SU-DHL-6 (cell line): Measurements from ENCODE around the gene PHOSPHO2.

Experiments used
- H2AFZ ChIP-seq: fragments of 200-600 bp; sonication (generic); 2 replicates; pipeline ENCODE4 v1.6.1; 2014; ENCODE audit warnings: low read depth, mild to moderate bottlenecking, moderate library complexity, mixed read lengths, antibody characterized with exemption, low read length; ENCODE audit not compliant: severe bottlenecking
- H3F3A ChIP-seq: fragments of 200-600 bp; shearing (Covaris generic); 2 replicates; pipeline ENCODE4 v1.6.0; 2016; ENCODE audit warnings: antibody characterized with exemption, mild to moderate bottlenecking; ENCODE audit not compliant: insufficient read depth
- H3K27ac ChIP-seq: fragments of 200-600 bp; sonication (generic); 2 replicates; pipeline ENCODE4 v1.5.1; 2016; ENCODE audit warnings: low read depth, mild to moderate bottlenecking, low read length, moderate library complexity, mixed read lengths
- H3K27me3 ChIP-seq: fragments of 200-600 bp; sonication (generic), shearing (Covaris generic); 2 replicates; pipeline ENCODE4 v1.6.0; 2014; ENCODE audit warnings: mild to moderate bottlenecking, low read length
- H3K36me3 ChIP-seq: fragments of 200-600 bp; sonication (generic); 2 replicates; pipeline ENCODE4 v1.6.1; 2014; ENCODE audit warnings: mild to moderate bottlenecking, low read length, mixed read lengths
- H3K4me2 ChIP-seq: fragments of 300-600, 200-600 bp; shearing (Covaris generic), sonication (generic); 2 replicates; pipeline ENCODE4 v1.6.0; 2014; ENCODE audit warnings: low read length, low read depth, mild to moderate bottlenecking; ENCODE audit not compliant: poor library complexity, severe bottlenecking
- H3K4me3 ChIP-seq: fragments of 200-600 bp; sonication (generic); 2 replicates; pipeline ENCODE4 v1.5.1; 2014; ENCODE audit warnings: antibody characterized with exemption, low read length, mild to moderate bottlenecking, mixed read lengths; ENCODE audit not compliant: insufficient read depth, poor library complexity, severe bottlenecking
- H3K79me2 ChIP-seq: fragments of 200-600 bp; sonication (generic); 2 replicates; pipeline ENCODE4 v1.6.1; 2014; ENCODE audit warnings: mild to moderate bottlenecking, low read length, moderate library complexity; ENCODE audit not compliant: insufficient read depth
- H3K9ac ChIP-seq: fragments of 200-600 bp; sonication (generic); 2 replicates; pipeline ENCODE4 v1.7.0; 2014; ENCODE audit warnings: mild to moderate bottlenecking, low read length
- H3K9me2 ChIP-seq: fragments of 200-600 bp; sonication (generic); replicated peaks from 2 replicates; pipeline ENCODE4 v1.6.1; 2014; ENCODE audit warnings: low read length; ENCODE audit not compliant: insufficient read depth
- H3K9me3 ChIP-seq: fragments of 200-600 bp; sonication (generic); 2 replicates; pipeline ENCODE4 v1.6.1; 2014; ENCODE audit warnings: low read length, mixed read lengths; ENCODE audit not compliant: insufficient read depth
- H4K20me1 ChIP-seq: fragments of 200-600 bp; sonication (generic); 2 replicates; pipeline ENCODE4 v1.6.1; 2014; ENCODE audit warnings: low read depth, mild to moderate bottlenecking, antibody characterized with exemption, low read length, moderate library complexity, mixed read lengths
- EZH2phosphoT487 ChIP-seq: fragments of 200-600 bp; sonication (generic), shearing (Covaris generic); conservative IDR thresholded peaks from 2 replicates; pipeline ENCODE4 v1.6.1; 2018; ENCODE audit warnings: mild to moderate bottlenecking, antibody characterized with exemption, low read length, moderate library complexity, mixed read lengths
- TF ChIP-seq, protein P1 (sequence below): fragments of 200-600 bp; sonication (generic); IDR thresholded peaks from one replicate; pipeline ENCODE4 v1.5.1; 2017; ENCODE audit warnings: antibody characterized with exemption, mild to moderate bottlenecking, low read length, moderate library complexity; ENCODE audit not compliant: insufficient read depth, poor library complexity, severe bottlenecking

Gene PHOSPHO2

DNA sequence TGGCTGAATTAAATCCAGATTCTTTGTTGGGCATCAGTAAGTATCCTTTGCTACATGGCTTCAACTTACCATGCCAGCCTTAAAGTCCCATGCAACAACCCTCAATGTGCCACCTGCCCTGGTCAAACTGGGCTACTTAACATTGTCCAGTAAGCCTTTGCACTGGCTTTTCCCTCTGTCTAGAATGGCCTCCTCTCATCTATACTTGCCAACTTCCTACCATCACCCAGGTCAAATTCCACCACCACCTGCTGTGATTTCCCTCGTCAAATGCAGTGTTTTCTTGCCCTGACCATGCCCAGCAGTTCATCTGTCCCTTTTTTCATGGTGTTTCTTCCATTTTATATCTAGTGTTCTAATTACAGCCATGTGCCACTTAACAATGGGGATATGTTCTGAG lies 45.1 kb downstream of the PHOSPHO2 start:
- Histone ChIP-seq H3K9me3 (no peaks in the 10 kb centered on the region), H2AFZ (no peak overlapping the region), H3K27ac (no peak overlapping the region), H3K36me3 (peaks cover 12% of the 10 kb centered on the region; the same call in 1 of the 2 replicates), H3K9me2 (no peaks in the 10 kb centered on the region), H4K20me1 (no peaks in the 10 kb centered on the region), H3K4me3 (no peak overlapping the region), H3K4me2 (no peak overlapping the region), H3K79me2 (peaks cover 36% of the 10 kb centered on the region), H3F3A (peaks cover 5% of the 10 kb centered on the region; the same call in 1 of the 2 replicates), H3K9ac (no peak overlapping the region), H3K27me3 (no peaks in the 10 kb centered on the region)
- TF ChIP-seq, protein P1, sequence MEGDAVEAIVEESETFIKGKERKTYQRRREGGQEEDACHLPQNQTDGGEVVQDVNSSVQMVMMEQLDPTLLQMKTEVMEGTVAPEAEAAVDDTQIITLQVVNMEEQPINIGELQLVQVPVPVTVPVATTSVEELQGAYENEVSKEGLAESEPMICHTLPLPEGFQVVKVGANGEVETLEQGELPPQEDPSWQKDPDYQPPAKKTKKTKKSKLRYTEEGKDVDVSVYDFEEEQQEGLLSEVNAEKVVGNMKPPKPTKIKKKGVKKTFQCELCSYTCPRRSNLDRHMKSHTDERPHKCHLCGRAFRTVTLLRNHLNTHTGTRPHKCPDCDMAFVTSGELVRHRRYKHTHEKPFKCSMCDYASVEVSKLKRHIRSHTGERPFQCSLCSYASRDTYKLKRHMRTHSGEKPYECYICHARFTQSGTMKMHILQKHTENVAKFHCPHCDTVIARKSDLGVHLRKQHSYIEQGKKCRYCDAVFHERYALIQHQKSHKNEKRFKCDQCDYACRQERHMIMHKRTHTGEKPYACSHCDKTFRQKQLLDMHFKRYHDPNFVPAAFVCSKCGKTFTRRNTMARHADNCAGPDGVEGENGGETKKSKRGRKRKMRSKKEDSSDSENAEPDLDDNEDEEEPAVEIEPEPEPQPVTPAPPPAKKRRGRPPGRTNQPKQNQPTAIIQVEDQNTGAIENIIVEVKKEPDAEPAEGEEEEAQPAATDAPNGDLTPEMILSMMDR: no peak
- no peak for TF ChIP-seq EZH2phosphoT487

DNA sequence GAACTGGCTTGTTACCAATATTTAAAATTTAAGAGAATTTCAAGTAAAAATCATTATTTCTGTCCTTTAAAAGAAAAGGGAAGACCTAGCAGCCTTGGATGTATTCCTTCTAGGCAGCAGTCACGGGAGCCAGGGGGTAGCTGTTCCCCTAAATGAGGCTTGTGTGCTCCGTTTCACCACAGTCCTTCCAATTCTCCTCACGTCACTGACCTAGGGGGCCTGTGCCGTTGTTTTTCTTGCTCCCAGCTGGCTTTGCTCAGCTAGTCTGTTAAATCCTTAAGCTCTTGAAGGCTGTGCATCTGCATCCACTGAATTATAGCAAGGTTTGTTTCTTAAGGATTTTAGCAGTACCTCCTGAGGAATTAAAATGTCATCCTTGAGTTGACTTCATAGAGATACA lies 49.3 kb downstream of the PHOSPHO2 start:
- Histone ChIP-seq H3K4me3 (no peak overlapping the region), H3K9me3 (no peaks in the 10 kb centered on the region), H3K27me3 (no peaks in the 10 kb centered on the region), H3F3A (no peaks in the 10 kb centered on the region), H3K36me3 (peaks cover 12% of the 10 kb centered on the region; the same call in 1 of the 2 replicates), H4K20me1 (no peaks in the 10 kb centered on the region), H3K4me2 (no peak overlapping the region), H3K9me2 (no peaks in the 10 kb centered on the region), H3K9ac (no peak overlapping the region), H3K79me2 (peaks cover 7% of the 10 kb centered on the region; the same call in 1 of the 2 replicates), H2AFZ (no peak overlapping the region), H3K27ac (no peak overlapping the region)
- no peak for TF ChIP-seq EZH2phosphoT487
- TF ChIP-seq, protein P1: no peak

DNA sequence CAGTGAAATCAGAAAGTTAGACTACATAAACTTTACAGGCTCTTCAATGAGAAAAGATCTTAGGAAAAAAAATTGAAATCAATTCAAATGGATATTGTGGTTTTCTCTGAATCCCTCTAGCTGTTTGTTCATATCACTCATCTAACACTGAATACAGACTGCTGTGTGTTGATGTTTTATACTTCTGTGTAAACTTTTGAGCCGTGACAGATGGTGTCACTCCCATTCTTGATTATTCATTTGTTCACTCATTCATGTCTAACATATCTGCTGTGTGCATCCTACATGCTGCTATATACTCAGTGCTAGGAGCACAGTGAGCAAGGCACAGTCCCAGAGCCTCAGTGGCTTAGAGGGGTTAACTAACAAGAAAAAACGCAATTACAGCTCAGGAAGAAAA lies 52.0 kb downstream of the PHOSPHO2 start:
- Histone ChIP-seq H3K9me2 (no peaks in the 10 kb centered on the region), H3K4me3 (no peak overlapping the region), H3K4me2 (no peak overlapping the region), H3K9ac (no peak overlapping the region), H3K36me3 (peaks cover 27% of the 10 kb centered on the region; the same call in 1 of the 2 replicates), H3K9me3 (no peaks in the 10 kb centered on the region), H3K27ac (no peak overlapping the region), H3F3A (peaks cover under 1% of the 10 kb centered on the region; the same call in 1 of the 2 replicates), H2AFZ (no peak overlapping the region), H3K79me2 (no peaks in the 10 kb centered on the region; the same call in 1 of the 2 replicates), H4K20me1 (no peaks in the 10 kb centered on the region), H3K27me3 (no peaks in the 10 kb centered on the region)
- TF ChIP-seq, protein P1: no peak
